ENCODE measurements around the gene GOLT1A. TPM values are rescaled to one million over a fixed set of nuclear protein-coding genes. Genes with fewer than 3 reads are reported as not detected.
"Not testable (repeated sequence)": the region's sequence is repeated elsewhere in the genome, so short reads cannot be mapped to it uniquely, and the experiment has no call there.

The GOLT1A gene
- total RNA-seq, 4 donors from 2014 or later = not detected

DNA sequence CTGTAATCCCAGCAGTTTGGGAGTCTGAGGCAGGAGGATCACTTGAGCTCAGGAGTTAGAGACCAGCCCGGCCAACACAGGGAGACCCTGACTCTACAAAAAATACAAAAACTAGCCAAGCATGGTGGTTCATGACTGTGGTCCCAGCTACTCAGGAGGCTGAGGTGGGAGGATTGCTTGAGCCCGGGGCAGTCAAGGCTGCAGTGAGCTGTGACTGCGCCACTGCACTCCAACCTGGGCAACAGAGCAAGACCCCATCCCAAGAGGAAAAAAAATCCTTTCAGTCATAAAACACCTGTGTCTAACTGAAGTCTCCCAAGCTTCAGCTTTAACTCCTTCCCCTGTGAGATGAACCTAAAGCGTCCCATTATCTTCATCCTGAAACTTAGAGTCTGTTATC, 33.1 kb upstream of the GOLT1A start:
- no peak for DNase-seq (ENCODE audit: low spot score)
- ATAC-seq (ENCODE audit: low FRiP score) = no peak
- TF ChIP-seq, protein P1, sequence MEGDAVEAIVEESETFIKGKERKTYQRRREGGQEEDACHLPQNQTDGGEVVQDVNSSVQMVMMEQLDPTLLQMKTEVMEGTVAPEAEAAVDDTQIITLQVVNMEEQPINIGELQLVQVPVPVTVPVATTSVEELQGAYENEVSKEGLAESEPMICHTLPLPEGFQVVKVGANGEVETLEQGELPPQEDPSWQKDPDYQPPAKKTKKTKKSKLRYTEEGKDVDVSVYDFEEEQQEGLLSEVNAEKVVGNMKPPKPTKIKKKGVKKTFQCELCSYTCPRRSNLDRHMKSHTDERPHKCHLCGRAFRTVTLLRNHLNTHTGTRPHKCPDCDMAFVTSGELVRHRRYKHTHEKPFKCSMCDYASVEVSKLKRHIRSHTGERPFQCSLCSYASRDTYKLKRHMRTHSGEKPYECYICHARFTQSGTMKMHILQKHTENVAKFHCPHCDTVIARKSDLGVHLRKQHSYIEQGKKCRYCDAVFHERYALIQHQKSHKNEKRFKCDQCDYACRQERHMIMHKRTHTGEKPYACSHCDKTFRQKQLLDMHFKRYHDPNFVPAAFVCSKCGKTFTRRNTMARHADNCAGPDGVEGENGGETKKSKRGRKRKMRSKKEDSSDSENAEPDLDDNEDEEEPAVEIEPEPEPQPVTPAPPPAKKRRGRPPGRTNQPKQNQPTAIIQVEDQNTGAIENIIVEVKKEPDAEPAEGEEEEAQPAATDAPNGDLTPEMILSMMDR (IDR thresholded peaks at IDR 0.05) = no peak

DNA sequence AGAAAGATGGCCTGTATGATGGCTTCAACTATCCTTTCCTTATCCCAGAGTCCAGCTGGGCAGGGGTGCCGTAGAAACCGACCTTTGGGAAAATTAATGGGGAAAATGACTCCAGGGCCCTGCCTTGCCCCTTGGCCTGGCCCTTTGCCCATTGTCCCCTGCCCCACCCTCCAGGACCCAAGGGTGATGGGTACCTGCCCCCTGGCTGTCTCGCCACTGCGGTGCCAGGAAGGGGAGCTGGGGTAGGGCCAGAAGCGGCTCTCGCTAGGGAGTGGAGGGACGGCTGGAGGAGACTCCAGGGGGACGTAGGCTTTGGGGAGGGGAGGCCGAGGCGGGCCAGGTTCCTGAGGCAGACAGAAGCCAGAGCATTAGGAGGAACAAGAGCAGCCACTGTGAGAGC, 29.1 kb upstream of the GOLT1A start:
- TF ChIP-seq, protein P1 (IDR thresholded peaks at IDR 0.05) = no peak
- DNase-seq (ENCODE audit: low spot score) (no peak), ATAC-seq (ENCODE audit: low FRiP score) (no peak)

DNA sequence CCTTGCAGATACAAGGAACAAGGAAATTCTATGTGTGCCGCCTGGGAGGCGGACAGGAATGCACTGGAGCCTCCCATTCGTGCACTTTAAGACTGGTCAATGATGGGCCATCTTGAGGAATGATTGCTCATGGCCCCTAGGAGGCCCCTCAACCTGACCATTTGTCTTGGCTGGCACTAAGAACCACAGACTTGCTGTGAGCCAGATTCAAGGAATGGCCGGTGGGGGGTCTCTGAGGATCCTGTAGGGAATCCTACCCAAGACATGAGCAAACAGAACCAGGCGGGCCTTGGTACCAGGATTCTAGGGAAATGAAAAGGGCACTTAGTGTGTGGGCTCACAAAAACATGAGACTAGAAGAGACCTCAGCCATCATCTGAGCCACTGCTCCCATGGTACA, 28.1 kb upstream of the GOLT1A start:
- peak; percentile 20 for ATAC-seq (ENCODE audit: low FRiP score)
- DNase-seq (ENCODE audit: low spot score) = no peak
- TF ChIP-seq, protein P1 (IDR thresholded peaks at IDR 0.05) = no peak

DNA sequence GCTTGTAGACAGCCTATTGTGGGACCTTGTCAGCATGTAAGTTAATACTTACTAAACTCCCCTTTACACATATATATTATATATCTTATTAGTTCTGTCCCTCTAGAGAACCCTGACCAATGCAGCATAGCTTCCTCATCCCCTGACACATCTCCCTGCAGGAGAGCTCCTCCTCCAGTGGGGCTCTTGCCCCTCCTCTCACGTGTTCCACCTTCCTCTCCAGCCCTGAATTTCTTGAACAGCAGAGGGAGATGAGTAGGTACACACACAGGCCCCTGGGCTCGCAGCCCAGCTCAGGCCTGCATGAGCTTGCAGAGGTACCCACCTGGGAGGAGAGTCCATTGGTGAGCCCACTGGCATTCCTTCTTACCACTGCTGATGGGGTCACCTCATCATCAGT, 27.3 kb upstream of the GOLT1A start:
- DNase-seq (ENCODE audit: low spot score) = no peak
- TF ChIP-seq, protein P1 (IDR thresholded peaks at IDR 0.05) = no peak
- ATAC-seq (ENCODE audit: low FRiP score) = peak; percentile 22

DNA sequence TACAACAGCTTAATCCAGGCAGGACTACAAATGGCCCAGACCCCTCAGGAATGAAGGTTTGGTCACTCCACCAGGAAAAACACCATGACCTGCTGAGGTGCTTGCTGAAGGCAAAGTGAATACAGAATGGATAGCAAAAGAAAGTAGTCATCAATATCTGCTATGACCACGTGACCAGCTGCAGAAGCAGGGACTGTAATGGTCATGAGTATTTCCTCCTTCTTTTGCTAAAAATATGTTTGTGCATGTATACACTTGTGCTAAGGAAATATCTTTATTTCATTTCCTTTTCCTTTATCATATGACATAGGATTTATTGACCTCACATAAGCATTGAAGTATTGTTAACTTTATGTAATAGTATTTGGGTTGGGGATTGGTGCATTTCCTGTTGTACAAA, 26.4 kb upstream of the GOLT1A start:
- ATAC-seq (ENCODE audit: low FRiP score) (no peak), DNase-seq (ENCODE audit: low spot score) (no peak)
- TF ChIP-seq, protein P1 (IDR thresholded peaks at IDR 0.05) = no peak

DNA sequence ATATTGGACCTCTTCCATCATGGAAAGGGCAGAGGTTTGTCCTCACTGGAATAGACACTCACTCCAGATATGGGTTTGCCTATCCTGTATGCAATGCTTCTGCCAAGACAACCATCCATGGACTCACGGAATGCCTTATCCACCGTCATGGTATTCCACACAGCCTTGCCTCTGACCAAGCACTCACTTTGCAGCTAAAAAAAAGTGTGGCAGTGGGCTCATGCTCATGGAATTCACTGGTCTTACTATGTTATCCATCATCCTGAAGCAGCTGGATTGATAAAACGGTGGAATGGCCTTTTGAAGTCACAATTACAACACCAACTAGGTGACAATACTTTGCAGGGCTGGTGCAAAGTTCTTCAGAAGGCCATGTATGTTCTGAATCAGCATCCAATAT, 25.6 kb upstream of the GOLT1A start:
- not testable (repeated sequence) for DNase-seq (ENCODE audit: low spot score); ATAC-seq (ENCODE audit: low FRiP score)

DNA sequence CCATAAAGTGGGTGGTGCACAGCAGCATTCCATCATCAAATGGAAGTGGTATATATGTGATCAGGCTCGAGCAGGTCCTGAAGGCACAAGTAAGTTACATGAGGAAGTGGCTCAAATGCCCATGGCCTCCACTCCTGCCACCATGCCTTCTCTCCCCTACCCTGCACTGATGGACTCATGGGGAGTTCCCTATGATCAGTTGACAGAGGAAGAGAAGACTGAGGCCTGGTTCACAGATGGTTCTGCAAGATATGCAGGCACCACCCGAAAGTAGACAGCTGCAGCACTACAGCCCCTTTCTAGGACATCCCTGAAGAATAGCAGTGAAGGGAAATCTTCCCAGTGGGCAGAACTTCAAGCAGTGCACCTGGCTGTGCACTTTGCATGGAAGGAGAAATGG, 24.7 kb upstream of the GOLT1A start:
- DNase-seq (ENCODE audit: low spot score); ATAC-seq (ENCODE audit: low FRiP score): not testable (repeated sequence)

DNA sequence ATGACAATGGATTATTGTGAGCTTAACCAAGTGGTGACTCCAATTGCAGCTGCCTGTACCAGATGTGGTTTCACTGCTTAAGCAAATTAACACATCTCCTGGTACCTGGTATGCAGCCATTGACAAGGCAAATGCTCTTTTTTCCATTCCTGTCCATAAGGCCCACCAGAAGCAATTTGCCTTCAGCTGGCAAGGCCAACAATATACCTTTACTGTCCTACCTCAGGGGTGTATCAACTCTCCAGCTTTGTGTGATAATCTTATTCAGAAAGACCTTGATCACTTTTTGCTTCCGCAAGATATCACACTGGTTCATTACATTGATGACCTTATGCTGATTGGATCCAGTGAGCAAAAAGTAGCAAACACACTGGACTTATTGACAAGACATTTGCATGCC, 23.7 kb upstream of the GOLT1A start:
- not testable (repeated sequence) for DNase-seq (ENCODE audit: low spot score); ATAC-seq (ENCODE audit: low FRiP score)

DNA sequence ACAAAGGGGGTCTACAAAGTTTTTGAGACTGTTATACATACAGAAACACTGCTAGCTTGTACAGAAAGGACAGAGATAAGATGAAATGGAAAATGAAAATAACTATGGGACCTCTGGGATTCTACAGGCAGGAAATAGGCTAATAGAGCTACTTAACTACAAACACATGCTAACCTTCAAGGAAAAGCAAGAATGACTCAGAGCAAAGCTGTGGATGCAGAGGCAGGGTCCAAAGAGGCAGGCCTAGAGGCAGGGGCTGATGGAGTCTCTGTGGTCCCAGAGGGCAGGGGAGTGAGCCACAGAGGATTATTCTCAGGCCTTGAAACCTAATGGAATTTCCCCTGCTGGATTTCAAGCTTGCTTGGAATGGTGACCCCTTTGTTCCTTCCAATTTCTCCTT, 18.7 kb upstream of the GOLT1A start:
- no peak for DNase-seq (ENCODE audit: low spot score)
- no peak for ATAC-seq (ENCODE audit: low FRiP score)
- TF ChIP-seq, protein P1 (IDR thresholded peaks at IDR 0.05) = no peak
